Ramos (cell line): ENCODE measurements around the gene RGS7.
"Not testable (repeated sequence)": the region's sequence is repeated elsewhere in the genome, so short reads cannot be mapped to it uniquely, and the experiment has no call there.

Experiments
- in situ Hi-C: fragments of 300-500 bp; cut with MboI; formaldehyde crosslinking; loops from one replicate; pipeline ENCODE4 v1.14.3; 2022; ENCODE audit warnings: low sequenced_read_pairs; ENCODE audit not compliant: unreplicated experiment

The RGS7 gene

DNA sequence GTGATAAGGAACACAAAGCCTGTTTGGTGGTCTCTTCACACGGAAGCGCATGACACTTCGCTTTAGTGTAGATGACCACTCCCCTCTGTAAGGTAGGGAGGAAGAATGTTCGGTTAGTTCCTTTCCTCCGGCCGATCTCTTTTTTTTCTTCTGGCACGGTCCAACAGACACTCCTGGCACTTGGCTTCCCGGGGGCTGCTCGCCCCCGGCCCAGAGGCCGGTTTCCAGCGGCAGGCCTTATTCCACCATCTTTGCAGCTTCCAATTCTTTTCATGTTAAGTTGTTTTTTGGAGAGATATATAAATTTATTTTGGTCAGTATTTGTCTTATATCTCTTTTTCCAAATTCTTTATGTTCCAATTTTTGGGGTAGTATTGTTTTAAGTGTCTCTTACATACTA lies 593.2 kb downstream of the RGS7 start:
- in situ Hi-C loops = no loop called here

DNA sequence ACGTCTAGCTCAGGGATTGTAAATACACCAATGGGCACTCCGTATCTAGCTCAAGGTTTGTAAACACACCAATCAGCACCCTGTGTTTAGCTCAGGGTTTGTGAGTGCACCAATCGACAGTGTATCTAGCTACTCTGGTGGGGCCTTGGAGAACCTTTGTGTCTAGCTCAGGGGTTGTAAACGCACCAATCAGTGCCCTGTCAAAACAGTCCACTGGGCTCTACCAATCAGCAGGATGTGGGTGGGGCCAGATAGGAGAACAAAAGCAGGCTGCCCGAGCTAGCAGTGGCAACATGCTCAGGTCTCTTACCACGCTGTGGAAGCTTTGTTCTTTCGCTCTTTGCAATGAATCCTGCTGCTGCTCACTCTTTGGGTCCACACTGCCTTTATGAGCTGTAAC lies 593.9 kb downstream of the RGS7 start:
- in situ Hi-C loops = not testable (repeated sequence)

DNA sequence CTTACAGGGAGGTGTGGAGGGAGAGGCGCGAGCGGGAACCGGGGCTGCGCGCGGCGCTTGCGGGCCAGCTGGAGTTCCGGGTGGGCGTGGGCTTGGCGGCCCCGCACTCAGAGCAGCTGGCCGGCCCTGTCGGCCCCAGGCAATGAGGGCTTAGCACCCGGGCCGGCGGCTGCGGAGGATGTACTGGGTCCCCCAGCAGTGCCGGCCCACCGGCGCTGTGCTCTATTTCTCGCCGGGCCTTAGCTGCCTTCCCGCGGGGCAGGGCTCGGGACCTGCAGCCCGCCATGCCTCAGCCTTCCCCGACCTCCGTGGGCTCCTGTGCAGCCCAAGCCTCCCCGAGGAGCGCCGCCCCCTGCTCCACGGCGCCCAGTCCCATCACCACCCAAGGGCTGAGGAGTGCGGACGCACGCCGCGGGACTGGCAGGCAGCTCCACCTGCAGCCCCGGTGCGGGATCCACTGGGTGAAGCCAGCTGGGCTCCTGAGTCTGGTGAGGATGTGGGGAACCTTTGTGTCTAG lies 594.5 kb downstream of the RGS7 start:
- in situ Hi-C loops = not testable (repeated sequence)

DNA sequence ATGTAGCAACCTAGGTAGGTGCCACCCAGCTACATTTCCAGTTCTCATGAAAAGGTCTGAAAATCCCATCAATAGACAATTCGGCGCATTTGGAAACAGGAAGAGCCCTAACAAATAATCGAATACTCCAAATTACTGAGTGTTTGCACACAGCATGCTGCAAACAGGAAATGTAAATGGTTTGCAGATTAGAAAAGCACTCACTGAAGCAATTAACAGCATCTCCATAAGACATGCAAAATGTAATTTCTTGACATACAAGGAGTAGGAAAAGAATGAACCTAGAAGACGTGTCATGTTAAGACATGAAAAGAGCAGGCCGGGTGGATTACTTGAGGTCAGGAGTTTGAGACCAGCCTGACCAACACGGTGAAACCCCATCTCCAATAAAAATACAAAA lies 598.2 kb downstream of the RGS7 start:
- in situ Hi-C loops = not testable (repeated sequence)

DNA sequence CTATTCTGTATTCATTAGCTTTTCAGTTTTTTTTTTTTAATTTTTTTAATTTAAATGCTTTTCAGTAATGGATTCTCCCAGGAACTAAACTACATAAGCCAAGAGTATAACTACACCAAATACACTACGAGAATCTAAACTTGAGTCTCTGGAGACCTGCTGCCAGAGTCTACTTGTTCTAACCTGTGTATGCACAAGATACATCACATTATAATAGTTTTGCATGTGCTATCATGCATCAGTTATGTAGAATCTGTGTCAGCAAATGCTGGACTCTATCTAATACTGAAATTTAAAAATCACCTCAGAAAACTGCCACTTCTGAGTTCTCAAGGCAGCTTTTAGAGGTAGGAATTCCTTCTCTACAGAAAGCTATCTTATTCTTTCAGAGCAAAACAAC lies 598.7 kb downstream of the RGS7 start:
- in situ Hi-C loops = no loop called here

DNA sequence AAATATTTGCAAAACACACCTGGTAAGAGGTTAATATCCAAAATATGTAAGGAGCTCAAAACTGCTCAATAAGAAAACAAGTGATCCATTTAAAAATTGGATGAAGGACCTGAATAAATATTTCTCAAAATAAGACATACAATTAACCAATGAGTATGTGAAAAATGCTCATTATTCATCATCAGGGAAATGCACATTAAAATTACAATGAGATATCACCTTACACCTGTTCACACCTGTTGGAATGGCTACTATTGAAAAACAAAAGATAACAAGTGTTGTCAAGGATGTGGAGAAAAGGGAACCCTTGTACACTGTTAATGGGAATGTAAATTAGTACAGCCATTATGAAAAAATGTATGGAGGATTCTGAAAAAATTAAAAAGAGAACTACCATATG lies 609.1 kb downstream of the RGS7 start:
- in situ Hi-C loops = no loop called here

DNA sequence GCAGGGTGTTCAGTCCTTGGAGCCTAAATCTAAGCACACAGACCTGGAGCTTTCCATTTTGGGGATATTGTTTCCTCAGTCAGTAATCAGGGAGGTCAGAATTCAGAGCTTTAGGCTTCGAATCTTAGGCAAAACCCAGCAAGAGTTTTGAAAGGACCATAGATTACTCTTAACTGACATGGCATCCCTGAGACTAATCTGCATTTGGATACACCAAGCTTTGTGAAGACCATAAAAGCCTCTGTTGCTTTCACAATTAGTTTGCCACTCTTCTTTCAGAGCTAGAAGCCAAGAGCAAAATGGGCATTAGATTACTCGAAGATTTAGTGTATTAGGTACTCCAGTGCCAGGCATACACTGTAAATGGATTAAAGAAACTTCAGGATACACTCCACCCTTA lies 613.3 kb downstream of the RGS7 start:
- in situ Hi-C loops = no loop called here

DNA sequence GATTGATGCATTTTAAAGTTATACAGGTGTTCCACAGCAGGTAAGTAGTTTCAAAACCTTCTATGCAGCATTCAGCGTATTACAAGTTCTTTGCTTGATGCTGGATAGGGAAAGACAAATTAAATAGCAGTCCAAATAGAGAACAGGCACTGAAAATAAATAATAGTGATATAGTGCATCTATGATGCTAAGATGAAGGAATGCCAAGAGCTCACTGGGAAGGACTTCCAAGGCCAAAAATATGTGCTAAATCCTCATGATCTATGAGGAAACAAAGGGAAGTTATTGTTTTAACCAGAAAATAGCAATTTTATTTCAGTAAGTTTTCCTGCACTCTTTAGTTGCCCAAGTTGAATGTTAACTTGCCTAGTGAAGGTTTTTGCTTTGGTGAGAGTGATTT lies 617.3 kb downstream of the RGS7 start:
- in situ Hi-C loops = no loop called here

DNA sequence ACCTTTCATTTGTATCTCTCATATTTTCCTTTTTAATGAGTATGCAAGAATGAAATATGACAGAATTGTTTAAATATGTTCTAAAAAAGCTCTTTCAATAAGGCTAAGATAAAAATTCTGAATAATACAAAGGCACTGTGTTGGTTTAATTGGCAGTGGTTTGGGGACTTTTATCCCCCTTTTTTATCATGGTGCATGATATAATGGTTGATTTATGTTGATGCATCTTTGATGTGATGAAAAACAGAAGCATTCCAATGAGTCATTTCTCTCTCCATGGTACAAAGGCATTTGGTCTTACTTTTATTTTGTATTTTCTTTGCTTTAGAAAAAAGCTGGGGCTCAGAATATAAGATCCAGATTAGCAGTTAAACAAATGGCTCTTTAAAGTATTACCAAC lies 617.9 kb downstream of the RGS7 start:
- in situ Hi-C loops = no loop called here

DNA sequence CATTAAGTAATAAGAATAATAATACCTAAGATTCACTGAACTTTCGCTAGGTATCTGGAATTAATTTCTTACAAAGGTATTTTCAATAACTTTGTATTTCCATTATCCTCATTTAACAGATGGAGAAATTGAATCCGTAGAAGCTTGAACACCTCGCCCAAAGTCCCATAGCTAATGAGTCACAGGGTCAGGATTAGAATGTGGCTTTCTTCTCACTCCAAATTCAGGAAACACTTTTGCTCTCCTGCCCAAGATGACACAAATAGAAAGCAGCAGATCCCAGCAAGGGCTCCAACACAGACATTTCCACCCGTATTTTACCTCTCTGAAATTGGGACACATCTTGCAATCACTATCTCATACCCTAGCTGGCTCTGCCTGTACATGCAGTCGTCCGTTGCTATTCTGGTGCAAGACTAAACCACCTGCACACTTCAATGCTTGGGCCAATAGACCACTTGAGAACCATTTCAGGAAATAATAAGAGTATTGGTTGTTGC lies 619.2 kb downstream of the RGS7 start:
- in situ Hi-C loops = no loop called here

DNA sequence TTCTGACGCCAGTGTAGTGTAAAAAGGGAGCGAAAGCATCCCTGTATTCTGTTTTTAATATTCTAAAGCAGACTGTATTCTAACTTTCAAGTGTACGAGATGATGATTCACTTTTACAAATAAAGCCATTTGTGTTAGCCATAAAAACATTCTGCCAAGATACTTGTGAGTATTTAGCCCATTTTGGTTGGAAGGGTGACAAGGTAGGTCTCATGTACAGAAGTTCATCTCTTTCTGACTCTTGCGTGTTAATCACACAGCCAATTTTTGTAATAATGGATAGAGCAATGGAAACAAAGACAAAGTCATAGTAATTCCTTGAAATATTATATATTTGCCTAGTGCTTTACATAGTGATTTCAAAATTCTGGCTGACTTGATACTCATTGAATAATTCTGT lies 619.7 kb downstream of the RGS7 start:
- in situ Hi-C loops = no loop called here

DNA sequence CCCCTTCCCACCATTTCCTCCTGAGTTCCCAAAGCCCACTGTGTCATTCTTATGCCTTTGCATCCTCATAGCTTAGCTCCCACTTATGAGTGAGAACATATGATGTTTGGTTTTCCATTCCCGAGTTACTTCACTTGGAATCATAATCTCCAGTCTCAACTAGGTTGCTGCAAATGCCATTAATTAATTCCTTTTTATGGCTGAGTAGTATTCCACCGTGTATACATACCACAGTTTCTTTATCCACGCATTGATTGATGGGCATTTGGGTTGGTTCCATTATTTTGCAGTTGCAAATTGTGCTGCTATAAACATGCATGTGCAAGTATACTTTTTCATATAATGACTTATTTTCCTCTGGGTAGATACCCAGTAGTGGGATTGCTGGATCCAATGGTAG lies 622.3 kb downstream of the RGS7 start:
- in situ Hi-C loops = not testable (repeated sequence)

DNA sequence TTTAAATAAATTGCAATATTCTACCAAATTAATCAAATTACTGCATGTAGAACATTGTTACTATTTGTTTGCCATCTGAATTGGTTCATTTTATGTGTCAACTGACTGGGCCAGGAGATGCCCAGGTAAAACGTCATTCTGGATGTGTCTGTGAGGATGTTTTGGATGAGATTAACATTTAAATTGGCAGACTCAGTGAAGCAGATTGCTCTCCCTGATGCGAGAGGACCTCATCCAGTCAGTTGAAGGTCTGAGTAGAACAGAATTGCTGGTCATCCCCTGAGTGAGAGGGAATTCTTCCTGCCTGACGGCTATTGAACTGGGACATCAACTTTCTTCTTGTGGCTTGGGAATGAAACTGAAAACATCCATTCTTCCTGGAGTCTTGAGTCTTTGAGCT lies 623.0 kb downstream of the RGS7 start:
- in situ Hi-C loops = no loop called here

DNA sequence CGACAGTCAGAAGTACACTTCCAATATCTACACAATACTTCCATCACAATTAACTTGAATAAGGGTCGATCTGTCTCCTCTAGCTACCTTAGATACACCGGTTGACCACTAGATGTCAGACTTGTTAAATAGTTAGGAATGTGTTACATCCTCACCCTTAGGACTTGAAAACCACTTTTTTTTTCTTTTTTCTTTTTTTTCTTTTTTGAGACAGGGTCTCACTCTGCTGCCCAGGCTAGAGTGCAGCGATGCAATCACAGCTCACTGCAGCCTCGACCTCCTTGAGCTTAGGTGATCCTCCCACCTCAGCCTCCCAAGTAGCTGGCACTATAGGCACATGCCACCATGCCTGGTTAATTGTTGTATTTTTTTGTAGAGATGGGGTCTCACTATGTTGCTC lies 624.6 kb downstream of the RGS7 start:
- in situ Hi-C loops = no loop called here
